HG03135 (cell line): ENCODE data around the gene ABCA10.

ENCODE experiments used
- ATAC-seq: cut with Tn5 transposase; IDR thresholded peaks from one replicate; pipeline ENCODE4 v1.9.1; 2021; ENCODE audit warnings: mild to moderate bottlenecking, moderate library complexity; ENCODE audit not compliant: unreplicated experiment

Gene ABCA10

GRCh38 chr17:69105907-69106730 is 122.5 kb downstream of the ABCA10 start:
- ATAC-seq, result no peak

GRCh38 chr17:69103557-69104233 is 124.9 kb downstream of the ABCA10 start:
- ATAC-seq, result no peak

- no peak for ATAC-seq
These were observed 130.0 kb downstream of the ABCA10 start for GRCh38 chr17:69098625-69099024.
